Head of caudate nucleus (tissue), 42 donors: ENCODE measurements around the gene RHOF.
A peak's percentile ranks its signal among the peaks of the same experiment; 100 is the strongest.
"Not testable (repeated sequence)": the region's sequence is repeated elsewhere in the genome, so short reads cannot be mapped to it uniquely, and the experiment has no call there.

Experiments
- DNase-seq, 42 donors: peaks; one replicate each; pipeline versions ENCODE4 v3.0.0 to v3.0.0-alpha.2; 2020 to 2021; ENCODE audit warnings: mixed read lengths in 7 of 42
- intact Hi-C: fragments of 100-400 bp; cut with DNase I; formaldehyde crosslinking; loops from one replicate; pipeline ENCODE4 v1.15.0; 2022

The RHOF gene

DNA sequence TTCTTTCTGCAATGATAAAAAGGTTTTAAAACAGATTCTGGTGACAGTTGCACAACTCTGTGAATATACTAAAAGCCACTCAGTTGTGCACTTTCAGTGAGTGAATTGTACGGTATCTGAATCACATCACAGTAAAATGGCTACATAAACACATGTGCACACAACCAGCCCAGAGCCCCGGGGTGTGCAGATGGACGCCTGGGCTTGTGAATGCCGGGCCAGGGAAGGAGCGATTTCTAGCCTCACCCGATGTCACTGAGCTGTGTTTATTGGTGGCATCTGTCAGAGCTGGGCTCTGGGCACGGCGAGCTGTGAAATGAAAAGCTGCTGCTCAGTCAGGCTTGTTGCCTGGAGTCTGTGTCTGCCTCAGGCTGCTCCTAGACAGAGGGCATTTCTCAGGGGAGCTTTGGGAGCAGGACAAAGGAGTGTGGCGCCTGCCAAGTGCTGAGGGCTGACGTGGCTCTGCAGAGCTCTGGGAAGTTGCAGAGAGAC, 25.9 kb downstream of the RHOF start:
- intact Hi-C loops = no loop called here
- DNase-seq = peak in 37 of 42 donors; percentile 24 to 86 (median 62)

DNA sequence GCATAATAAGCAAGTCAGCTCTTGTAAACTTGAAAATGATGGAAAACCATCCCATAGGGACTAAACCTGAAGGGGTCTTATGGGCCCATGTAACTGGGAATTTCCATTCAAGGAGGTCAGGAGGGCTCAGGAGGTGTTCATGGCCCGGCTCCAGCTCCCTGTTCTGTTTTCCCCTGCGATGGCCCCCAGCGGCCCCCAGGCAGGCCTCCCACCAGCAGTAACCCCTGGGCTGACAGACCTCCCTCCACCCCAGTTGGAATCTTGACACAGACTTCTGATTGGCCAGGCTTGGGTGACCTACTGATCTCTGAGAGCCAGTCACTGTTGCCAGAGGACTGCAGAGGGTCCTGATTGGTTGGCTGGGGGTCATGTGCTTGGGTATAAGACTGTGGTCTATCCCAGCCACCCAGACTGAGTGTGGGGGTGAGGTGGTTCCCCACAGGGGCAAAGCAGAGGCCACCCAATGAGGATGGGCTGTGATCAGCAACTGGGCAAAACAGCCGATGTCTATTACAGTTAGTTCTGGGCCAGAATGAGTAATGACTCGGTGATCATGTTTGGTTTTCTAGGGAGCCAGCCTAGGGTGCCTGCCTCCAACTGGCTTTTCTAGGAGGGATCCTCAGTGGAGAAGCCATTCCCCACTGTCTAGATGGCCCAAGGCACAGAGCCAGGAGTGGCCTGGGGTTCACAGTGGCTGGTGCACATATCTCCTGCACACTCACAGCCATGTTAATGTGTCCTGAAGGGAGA, 27.0 kb downstream of the RHOF start:
- DNase-seq = no peak
- intact Hi-C loops = no loop called here

DNA sequence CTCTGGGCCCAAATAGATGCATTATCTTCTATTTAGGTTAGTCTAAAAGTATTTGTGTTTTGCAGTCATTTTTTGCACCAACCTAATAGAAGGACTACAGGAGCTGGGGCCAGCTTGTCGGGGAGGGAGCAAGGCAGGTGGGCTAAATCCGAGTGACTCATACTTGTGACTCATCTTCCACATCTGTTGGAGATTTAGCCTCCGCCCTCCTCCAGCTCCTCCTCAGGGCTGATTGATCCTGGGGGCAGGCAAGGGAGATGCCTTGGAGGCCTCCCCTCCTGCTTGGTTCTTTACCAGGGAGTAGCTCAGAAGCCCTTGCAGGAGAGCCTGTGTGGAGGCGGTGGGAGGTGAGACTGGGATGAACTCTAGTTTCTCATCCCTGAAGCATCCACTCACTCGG, 27.9 kb downstream of the RHOF start:
- intact Hi-C loops = no loop called here
- peak in 37 of 42 donors; percentile 28 to 91 (median 61) for DNase-seq

DNA sequence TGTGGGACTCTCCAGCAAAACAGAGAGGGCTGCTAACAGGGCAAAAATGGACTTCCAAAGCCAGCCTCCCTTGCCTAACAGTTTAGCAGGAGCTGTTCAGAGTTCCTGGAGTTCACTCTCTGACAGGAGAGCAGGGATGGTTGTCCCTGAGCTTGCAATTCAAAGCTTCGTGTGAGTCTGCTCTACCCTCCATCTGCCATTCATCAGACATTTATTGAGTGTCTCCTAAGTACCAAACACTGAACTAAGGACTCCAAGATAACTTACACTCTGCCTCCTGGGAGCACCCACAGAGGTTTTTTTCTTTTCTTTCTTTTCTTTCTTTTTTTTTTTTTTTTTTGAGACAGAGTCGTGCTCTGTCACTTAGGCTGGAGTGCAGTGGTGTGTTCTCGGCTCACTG, 28.7 kb downstream of the RHOF start:
- intact Hi-C loops = no loop called here
- DNase-seq = no peak

DNA sequence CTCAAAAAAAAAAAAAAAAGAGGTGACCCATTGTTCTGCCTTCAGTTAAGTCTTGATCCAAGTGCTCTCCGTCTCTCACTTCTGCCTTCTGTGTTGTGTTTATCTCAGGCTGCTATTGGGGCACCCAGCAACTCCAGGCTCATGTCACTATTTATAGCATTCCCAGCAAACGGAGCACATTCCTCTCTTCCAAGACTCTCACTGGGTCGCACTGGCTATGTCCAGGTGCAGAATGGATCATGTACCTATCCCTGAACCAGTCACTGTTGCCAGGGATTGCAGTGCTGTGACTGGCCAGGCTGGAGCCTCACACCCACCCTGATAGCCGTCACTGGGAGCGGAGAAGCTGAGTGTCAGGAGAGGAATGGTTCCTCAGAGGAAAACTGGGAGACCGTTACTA, 31.2 kb downstream of the RHOF start:
- intact Hi-C loops = no loop called here
- DNase-seq = no peak

DNA sequence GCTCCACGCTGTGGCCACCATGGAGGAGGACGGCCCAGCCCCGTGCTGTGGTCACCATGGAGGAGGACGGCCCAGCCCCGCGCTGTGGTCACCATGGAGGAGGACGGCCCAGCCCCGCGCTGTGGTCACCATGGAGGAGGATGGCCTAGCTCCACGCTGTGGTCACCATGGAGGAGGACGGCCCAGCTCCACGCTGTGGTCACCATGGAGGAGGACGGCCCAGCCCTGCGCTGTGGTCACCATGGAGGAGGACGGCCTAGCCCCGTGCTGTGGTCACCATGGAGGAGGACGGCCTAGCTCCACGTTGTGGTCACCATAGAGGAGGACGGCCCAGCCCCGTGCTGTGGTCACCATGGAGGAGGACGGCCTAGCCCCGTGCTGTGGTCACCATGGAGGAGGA, 35.0 kb downstream of the RHOF start:
- not testable (repeated sequence) for DNase-seq

DNA sequence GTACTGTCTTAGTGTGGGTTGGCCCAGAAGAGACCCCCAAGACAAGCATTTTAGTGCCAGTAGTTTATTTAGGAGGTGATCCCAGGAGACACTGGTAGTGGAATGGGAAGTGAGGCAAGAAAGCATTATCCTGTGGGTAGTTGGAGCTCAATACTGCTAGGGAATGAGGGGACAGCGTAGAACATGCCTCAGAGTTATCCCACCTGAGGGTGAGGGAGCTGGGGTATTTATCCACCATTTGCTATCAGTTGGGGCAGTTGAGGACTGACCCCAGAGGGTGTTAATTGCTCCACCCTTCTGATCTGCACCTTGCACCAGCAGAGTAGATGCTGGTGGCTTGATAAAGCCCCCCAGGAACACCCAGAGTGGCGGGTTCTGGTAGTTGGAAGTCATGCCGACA, 37.9 kb downstream of the RHOF start:
- intact Hi-C loops = no loop called here
- DNase-seq = no peak

More for the DNA sequence above, 35.0 kb downstream of the RHOF start:
- intact Hi-C loops = not testable (repeated sequence)

DNA sequence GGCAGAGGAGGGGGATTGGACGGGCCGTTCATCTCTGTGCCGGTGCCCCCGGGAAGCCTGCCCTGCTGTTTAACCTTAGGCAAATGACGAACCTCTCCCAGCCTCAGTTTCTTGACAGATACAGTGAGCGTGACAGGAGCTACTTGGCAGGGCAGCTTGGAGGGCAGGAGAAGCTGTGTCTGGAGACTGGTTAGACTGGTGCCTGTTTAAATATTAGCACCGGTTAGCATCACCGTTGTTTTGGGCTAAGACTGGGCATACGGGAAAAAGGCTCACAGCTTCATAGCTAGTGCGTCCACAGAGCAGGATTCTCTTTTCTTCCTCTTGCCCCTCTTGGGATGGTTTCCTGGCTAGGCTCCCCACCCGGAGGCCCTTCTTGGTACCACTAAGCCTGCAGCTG, 38.7 kb downstream of the RHOF start:
- no peak for DNase-seq
- intact Hi-C loops = no loop called here

DNA sequence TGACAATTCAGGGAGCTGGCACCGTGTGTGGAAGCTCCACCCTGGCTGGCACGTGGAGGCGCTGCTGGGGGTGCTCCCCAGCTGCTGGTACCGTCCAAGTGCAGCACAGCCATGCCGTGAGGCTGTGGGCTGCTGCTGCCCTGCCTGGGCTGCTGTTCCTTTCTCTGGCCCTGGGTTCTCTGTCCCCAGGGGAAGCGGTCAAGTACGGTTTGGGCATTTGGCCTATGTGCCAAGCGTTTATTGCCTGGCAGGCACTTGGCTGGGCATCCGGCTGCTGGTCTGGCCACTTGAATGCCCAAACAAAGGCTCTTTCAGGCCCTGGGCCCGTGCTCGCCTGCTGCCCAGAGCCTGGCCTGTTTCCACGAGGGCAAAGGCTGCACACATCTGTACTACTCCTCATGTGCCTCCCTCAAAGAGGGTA, 39.6 kb downstream of the RHOF start:
- intact Hi-C loops = no loop called here
- peak; percentile 51 to 93 (median 87) for DNase-seq

DNA sequence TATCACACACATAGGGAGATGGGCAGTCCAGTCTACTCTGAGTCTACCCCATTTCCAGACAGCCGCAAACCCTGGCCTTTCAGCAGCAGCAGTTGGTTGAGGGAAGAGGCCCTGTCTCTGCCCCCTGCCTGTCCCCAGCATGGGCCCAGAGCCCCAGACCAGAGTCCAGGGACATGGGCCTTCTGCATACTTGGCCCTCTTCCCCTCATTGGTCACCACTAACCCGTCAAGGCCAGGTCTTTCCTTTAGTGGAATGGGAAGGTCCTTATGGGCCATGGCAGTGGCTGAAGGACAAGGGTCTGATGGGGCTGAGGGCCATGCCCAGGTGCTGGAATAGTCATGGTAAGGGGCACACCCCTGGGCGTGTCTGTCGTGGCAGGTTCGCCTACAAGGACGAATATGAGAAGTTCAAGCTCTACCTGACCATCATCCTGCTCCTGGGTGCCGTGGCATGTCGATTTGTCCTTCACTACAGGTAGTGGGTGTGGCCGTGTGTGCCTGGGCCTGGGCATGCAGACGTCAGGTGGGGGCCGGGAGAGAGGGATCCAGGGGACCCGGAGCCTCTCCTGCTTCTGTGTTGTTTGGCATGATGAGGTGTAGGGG, 41.6 kb downstream of the RHOF start:
- intact Hi-C loops = no loop called here
- no peak for DNase-seq

DNA sequence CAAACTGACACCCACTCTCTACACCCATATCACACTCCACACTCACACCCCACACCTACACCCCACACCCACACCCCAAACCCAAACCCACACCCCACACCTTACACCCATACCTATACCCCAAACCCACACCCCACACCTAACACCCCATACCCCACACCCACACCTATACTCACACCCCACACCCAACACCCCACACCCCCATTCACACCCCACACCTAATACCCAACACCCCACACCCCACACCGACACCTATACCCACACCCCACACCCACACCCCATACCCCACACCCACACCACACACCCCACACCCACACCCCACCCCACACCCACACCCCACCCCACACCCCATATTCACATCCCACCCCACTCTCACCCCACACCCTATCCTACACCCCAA, 42.5 kb downstream of the RHOF start:
- no peak for DNase-seq
- intact Hi-C loops = no loop called here

DNA sequence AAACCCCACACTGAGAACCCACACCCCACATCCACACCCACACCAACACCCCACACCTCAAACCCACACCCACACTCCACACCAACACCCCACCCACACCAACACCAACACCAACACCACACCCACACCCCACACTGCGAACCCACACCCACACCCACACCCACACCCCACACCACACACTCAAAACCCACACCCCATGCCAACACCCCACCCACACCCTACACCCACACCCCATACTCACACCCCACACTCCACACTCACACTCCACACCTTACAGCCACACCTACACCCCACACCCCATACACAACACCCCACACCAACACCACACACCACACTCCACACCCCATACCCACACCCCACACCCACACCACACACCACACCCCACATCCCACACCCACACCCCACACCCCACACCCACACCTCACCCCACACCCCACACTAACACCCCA, 43.0 kb downstream of the RHOF start:
- intact Hi-C loops = no loop called here
- no peak for DNase-seq

DNA sequence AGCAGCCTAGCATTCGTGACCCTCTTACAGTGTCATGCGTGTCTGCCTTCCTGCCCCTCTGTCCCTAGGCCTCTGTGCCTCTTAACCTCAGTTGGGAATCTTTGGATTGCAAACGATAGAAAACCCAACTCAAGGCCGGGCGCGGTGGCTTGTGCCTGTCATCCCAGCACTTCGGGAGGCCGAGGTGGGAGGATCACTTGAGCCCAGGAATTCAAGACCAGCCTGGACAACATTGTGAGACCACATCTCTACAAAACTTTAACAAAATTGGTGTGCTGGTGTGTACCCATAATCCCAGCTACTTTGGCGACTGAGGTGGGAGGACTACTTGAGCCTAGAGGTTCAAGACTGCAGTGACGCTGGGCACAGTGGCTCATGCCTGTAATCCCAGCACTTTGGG, 44.2 kb downstream of the RHOF start:
- intact Hi-C loops = no loop called here
- no peak for DNase-seq

DNA sequence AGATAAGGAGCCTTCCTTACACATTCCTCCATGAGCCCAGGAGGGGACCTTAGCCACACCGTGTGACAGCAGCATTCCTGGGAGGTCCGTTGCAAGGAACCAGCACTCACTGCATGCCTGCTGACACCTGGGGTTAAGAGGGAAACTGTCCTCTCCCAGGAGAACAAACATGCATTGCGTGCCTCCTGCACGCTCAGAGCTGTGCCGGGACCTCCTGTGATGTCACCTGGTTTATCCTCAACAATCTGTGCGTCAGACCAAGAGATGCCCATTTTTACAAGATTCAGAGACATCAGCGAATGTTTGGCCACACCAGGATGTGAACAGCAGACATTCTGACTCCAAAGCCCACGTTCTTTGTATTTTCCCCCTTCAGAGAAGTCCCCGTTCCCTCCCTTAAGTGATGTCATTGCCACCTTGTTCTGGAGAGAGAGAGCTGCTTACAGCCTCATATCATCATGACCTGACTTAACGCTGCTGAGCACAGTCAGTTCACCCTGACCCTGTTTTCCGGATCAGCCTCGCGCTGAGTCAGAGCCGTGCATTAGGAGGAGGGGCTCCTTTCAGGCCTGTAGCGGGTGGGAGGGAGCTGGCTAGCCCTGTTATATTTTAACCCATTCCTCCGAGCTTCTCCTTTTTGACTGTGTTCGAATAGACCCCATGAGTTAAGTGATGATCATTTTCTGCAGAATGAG, 44.8 kb downstream of the RHOF start:
- intact Hi-C loops = no loop called here
- DNase-seq = peak; percentile 25 to 87 (median 62)

DNA sequence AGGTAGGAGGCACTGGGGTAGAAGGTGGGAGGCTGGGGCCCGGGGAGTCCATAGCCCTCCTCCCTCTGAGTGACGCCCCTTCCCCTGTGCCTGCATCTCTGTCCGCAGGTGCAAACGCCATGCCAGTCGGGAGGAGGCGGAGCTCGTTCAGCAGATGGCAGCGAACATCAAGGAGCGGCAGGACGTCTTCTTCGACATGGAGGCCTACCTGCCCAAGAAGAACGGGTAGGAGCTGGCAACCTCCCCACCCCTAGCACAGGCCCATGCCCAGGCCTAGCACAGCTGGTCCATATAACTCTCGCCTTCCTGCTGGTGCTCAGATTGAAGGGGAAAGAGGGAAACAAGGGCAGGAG, 45.3 kb downstream of the RHOF start:
- DNase-seq = peak in 21 of 42 donors; percentile 11 to 50 (median 25)

DNA sequence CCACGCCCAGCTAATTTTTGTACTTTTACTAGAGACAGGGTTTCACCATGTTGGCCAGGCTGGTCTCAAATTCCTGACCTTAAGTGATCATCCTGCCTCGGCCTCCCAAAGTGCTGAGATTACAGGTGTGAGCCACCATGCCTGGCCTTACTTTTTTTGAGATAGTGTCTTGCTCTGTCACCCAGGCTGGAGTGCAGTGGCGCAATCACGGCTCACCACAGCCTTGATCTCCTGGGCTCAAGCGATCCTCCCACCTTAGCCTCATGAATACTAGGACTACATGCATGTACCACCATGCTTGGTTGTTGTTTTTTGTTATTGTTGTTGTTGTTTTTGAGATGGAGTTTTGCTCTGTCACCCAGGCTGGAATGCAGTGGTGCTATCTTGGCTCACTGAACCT, 47.9 kb downstream of the RHOF start:
- DNase-seq, intact Hi-C loops: not testable (repeated sequence)

More for the DNA sequence above, 45.3 kb downstream of the RHOF start:
- intact Hi-C loops = no loop called here

DNA sequence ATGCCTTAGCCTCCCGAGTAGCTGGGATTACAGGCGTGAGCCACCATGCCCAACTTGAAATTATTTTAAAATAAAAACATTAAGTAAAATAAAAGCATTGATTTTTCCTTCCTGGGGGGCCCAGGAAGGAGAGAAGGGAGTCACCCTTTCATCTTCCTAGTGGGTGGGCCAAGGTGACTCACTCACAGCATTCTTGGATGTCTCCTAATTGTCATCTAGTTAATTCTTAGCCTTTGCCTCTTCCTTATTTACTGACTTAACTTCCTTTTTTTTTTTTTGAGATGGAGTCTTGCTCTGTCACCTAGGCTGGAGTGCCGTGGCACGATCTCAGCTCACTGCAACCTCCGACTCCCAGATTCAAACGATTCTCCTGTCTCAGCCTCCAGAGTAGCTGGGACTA, 51.7 kb downstream of the RHOF start:
- intact Hi-C loops = no loop called here
- no peak for DNase-seq

DNA sequence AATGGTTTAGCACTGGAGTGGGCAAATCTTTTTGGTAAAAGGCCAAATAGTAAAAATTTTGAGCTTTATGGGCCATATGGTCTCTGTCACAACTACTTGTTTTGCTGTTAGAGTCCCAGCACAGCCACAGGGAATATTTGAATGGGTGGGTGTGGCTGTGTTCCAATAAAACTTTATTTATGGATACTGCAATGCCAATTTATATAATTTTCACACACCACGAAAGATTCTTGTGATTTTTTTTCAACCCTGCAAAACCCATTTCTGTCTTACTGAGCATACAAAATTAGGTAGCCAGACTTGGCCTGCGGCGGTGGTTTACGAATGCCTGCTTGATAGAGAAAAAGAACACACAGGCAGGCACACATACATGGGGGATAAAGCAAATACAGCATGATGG, 52.6 kb downstream of the RHOF start:
- intact Hi-C loops = no loop called here
- DNase-seq = no peak

DNA sequence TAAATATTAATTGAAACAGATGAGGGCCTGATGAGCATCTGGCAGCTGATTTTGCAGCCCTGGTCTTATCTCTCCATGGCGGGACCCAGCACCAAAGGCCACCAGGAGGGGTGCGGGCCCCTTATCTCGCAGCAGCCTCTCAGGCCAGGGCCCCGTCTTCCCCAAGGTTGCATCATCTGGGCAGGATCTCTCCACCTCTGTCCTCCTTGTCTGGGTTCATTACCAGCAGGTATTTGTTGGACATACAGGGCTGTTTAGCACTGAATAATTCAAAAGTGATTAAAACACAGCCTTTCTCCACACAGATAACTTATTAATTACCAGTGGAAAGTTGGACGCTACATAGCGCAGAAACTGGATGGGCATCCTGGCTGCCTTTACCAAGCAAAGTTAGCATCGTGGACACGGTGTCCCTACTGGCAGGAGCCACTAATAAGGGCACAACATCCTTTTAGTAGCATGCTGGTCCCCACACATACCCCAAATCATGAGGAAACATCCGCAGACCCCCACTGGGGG, 55.1 kb downstream of the RHOF start:
- intact Hi-C loops = no loop called here
- no peak for DNase-seq

DNA sequence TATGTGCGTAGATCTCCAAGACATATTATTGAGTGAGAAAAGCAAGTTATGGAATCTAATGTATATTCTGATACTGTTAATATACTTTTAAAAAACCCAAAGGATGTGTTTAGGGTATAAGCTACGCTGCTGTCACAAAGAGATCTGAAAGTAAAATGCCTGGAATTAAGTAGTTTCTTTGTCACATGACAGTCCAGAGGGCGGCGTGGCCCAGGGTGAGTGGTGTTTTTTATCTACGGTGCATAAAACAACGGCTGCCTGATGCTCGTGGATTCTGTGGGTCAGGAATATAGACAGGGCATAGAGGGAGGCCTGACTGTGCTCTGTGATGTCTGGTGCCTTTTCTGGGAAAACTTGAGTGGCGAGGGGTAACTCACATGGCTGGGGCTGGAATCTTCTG, 59.6 kb downstream of the RHOF start:
- no peak for DNase-seq
- intact Hi-C loops = no loop called here
